Frontal cortex (tissue), 4 donors: ENCODE data around the gene TTLL3. TPM values are rescaled to one million over a fixed set of nuclear protein-coding genes. Genes with fewer than 3 reads are reported as not detected.

Experiments used
- DNase-seq, 2 donors: peaks; one replicate each; pipeline ENCODE4 v3.0.0; 2012; ENCODE audit warnings: low spot score in 2 of 2
- FAIRE-seq: peaks from 2 replicates; lab custom pipeline; 2012; peaks lifted over from hg19 to GRCh38; lab: Jason Lieb, UNC
- total RNA-seq: library from RNA; depleted of rRNA; stranded (reverse); fragments of >200 nt; gene quantifications from one replicate; pipeline ENCODE4 v1.2.3, GENCODE V29; 2014
- donor health status: control.
- donor health status: control.
- donor health status: control.

Gene TTLL3
- total RNA-seq, 1 donor from 2014 or later, result 17.1 TPM

- FAIRE-seq, result no peak
Measured at GRCh38 chr3:9884555-9885165, 74.6 kb downstream of the TTLL3 start.

More at GRCh38 chr3:9884555-9885165, 74.6 kb downstream of the TTLL3 start:
- no peak for DNase-seq

Other genes with a start within 250 kb of the TTLL3 start
- 20.8 TPM for gene MTMR14, start 160.8 kb upstream of the TTLL3 start, total RNA-seq
- 0.41 TPM for gene CPNE9, start 106.4 kb upstream of the TTLL3 start, total RNA-seq
- gene BRPF1, start 78.5 kb upstream of the TTLL3 start, total RNA-seq, result 16.3 TPM
- 98.6 TPM for gene OGG1, start 60.3 kb upstream of the TTLL3 start, total RNA-seq
- gene CAMK1, start 40.3 kb upstream of the TTLL3 start, total RNA-seq, result 69.7 TPM
- 33.0 TPM for gene TADA3, start 17.8 kb upstream of the TTLL3 start, total RNA-seq
- 181 TPM for gene ARPC4, start 17.2 kb upstream of the TTLL3 start, total RNA-seq
- 13.9 TPM for gene RPUSD3, start 33.7 kb downstream of the TTLL3 start, total RNA-seq
- gene CIDEC, start 70.0 kb downstream of the TTLL3 start, total RNA-seq, result not detected
- gene JAGN1, start 80.3 kb downstream of the TTLL3 start, total RNA-seq, result 15.9 TPM
- under 0.01 TPM for gene IL17RE, start 92.6 kb downstream of the TTLL3 start, total RNA-seq
- 2.4 TPM for gene IL17RC, start 106.8 kb downstream of the TTLL3 start, total RNA-seq
- 15.5 TPM for gene CRELD1, start 123.6 kb downstream of the TTLL3 start, total RNA-seq
- gene PRRT3, start 142.1 kb downstream of the TTLL3 start, total RNA-seq, result 4.1 TPM
- 33.0 TPM for gene EMC3, start 176.6 kb downstream of the TTLL3 start, total RNA-seq
- 6.1 TPM for gene FANCD2, start 216.2 kb downstream of the TTLL3 start, total RNA-seq